ENCODE data around the gene PER2. TPM values are rescaled to one million over a fixed set of nuclear protein-coding genes. Genes with fewer than 3 reads are reported as not detected.

PER2 gene
- total and polyA plus RNA-seq, 9 of the 15 experiments (the other 6 are each of a cell fraction or from before 2014, with no cell fraction given) = 1.1 to 10.3 (median 2.9) TPM

GRCh38 chr2:238252766-238253630 is 35.4 kb downstream of the PER2 start:
- in situ Hi-C loops (cut with MboI) = loop anchor here (25.0 kb wide), 1 partner anchor 391 kb away; the partner anchor contains the start of gene RAMP1
- BruUV-seq (replicated peaks) = no TSS peak
- no peaks in the 10 kb centered on the region for H3K9me1 ChIP-seq (ENCODE audit: control insufficient read depth, insufficient read depth, low read length)
- H4K20me1 ChIP-seq (replicated peaks; ENCODE audit: control insufficient read depth, insufficient read depth, low read length) = no peaks in the 10 kb centered on the region
- 95% methylated on average over 21 of the region's 35 CpGs for WGBS (ENCODE audit: insufficient coverage, low coverage, missing lambda C conversion rate)
- FAIRE-seq (no peak), ATAC-seq (no peak), DNase-seq (ENCODE audit: extremely low read depth in 1 of 4, low spot score in 3 of 4) (no peak)
- H3K4me3 ChIP-seq = no peak overlapping the region
- no peaks in the 10 kb centered on the region for H3K27me3 ChIP-seq (ENCODE audit: control insufficient read depth in 2 of 2, insufficient read depth in 2 of 2, low read length in 2 of 2)
- intact Hi-C loops (cut with micrococcal nuclease) = no loop called here
- no peak overlapping the region for H2AFZ ChIP-seq (ENCODE audit: low read depth, low read length)
- peaks cover 0 to 5% of the 10 kb centered on the region in 2 experiments; a peak in 2 of 5 replicates for H3K4me1 ChIP-seq (replicated peaks in 1 of 2; ENCODE audit: control insufficient read depth in 2 of 2, insufficient read depth in 2 of 2, low read length in 2 of 2)
- H3K36me3 ChIP-seq (ENCODE audit: control insufficient read depth, insufficient read depth, low read length) = peaks cover 35% of the 10 kb centered on the region; the same call in 2 of the 3 replicates
- POLR2A ChIA-PET = interaction anchor here (1.3 to 1.6 kb wide), 2 partner anchors 15 to 19 kb away, joined by 3 read pairs; no protein-coding TSS in a partner anchor
- no peaks in the 10 kb centered on the region for H3K9me3 ChIP-seq (replicated peaks; ENCODE audit: control insufficient read depth, insufficient read depth, low read depth, low read length)
- no peaks in the 10 kb centered on the region for H3K79me2 ChIP-seq (ENCODE audit: control insufficient read depth, insufficient read depth, low read length)
- H3K4me2 ChIP-seq (ENCODE audit: insufficient read depth, low read length) = no peak overlapping the region
- no peak overlapping the region for H3K9ac ChIP-seq (ENCODE audit: insufficient read depth in 1 of 2, low read depth in 2 of 2, low read length in 2 of 2)
- no peak overlapping the region for H3K27ac ChIP-seq (ENCODE audit: extremely low read depth, low read depth, low read length)
- CTCF ChIA-PET (ENCODE audit: low intra/inter-chr PET ratio) = no interaction called here
- TF ChIP-seq ZNF174 (CRISPR knock-in tag; IDR thresholded peaks at IDR 0.05) = no peak
- TF ChIP-seq KHSRP (IDR thresholded peaks at IDR 0.05) = no peak
- no peak for TF ChIP-seq CREB3 (tag; conservative IDR thresholded peaks at IDR 0.05; ENCODE audit: low read depth)
- TF ChIP-seq HMGXB4 (CRISPR knock-in tag; IDR thresholded peaks at IDR 0.05) = no peak
- TF ChIP-seq ZNF217 (CRISPR knock-in tag; IDR thresholded peaks at IDR 0.05) = no peak
- TF ChIP-seq, protein P1, sequence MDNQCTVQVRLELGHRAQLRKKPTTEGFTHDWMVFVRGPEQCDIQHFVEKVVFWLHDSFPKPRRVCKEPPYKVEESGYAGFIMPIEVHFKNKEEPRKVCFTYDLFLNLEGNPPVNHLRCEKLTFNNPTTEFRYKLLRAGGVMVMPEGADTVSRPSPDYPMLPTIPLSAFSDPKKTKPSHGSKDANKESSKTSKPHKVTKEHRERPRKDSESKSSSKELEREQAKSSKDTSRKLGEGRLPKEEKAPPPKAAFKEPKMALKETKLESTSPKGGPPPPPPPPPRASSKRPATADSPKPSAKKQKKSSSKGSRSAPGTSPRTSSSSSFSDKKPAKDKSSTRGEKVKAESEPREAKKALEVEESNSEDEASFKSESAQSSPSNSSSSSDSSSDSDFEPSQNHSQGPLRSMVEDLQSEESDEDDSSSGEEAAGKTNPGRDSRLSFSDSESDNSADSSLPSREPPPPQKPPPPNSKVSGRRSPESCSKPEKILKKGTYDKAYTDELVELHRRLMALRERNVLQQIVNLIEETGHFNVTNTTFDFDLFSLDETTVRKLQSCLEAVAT (IDR thresholded peaks at IDR 0.05) = no peak
- TF ChIP-seq, protein P2, sequence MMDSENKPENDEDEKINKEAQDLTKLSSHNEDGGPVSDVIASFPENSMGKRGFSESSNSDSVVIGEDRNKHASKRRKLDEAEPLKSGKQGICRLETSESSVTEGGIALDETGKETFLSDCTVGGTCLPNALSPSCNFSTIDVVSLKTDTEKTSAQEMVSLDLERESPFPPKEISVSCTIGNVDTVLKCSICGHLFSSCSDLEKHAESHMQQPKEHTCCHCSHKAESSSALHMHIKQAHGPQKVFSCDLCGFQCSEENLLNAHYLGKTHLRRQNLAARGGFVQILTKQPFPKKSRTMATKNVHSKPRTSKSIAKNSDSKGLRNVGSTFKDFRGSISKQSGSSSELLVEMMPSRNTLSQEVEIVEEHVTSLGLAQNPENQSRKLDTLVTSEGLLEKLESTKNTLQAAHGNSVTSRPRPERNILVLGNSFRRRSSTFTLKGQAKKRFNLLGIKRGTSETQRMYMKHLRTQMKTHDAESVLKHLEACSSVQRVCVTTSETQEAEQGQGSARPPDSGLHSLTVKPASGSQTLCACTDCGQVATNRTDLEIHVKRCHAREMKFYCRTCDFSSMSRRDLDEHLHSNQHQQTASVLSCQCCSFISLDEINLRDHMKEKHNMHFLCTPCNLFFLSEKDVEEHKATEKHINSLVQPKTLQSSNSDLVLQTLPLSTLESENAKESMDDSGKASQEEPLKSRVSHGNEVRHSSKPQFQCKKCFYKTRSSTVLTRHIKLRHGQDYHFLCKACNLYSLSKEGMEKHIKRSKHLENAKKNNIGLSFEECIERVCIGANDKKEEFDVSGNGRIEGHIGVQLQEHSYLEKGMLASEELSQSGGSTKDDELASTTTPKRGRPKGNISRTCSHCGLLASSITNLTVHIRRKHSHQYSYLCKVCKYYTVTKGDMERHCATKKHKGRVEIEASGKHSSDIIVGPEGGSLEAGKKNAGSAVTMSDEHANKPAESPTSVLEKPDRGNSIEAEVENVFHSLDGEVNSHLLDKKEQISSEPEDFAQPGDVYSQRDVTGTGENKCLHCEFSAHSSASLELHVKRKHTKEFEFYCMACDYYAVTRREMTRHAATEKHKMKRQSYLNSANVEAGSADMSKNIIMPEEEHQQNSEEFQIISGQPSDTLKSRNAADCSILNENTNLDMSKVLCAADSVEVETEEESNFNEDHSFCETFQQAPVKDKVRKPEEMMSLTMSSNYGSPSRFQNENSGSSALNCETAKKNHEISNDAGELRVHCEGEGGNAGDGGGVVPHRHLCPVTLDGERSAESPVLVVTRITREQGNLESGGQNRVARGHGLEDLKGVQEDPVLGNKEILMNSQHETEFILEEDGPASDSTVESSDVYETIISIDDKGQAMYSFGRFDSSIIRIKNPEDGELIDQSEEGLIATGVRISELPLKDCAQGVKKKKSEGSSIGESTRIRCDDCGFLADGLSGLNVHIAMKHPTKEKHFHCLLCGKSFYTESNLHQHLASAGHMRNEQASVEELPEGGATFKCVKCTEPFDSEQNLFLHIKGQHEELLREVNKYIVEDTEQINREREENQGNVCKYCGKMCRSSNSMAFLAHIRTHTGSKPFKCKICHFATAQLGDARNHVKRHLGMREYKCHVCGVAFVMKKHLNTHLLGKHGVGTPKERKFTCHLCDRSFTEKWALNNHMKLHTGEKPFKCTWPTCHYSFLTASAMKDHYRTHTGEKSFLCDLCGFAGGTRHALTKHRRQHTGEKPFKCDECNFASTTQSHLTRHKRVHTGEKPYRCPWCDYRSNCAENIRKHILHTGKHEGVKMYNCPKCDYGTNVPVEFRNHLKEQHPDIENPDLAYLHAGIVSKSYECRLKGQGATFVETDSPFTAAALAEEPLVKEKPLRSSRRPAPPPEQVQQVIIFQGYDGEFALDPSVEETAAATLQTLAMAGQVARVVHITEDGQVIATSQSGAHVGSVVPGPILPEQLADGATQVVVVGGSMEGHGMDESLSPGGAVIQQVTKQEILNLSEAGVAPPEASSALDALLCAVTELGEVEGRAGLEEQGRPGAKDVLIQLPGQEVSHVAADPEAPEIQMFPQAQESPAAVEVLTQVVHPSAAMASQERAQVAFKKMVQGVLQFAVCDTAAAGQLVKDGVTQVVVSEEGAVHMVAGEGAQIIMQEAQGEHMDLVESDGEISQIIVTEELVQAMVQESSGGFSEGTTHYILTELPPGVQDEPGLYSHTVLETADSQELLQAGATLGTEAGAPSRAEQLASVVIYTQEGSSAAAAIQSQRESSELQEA (IDR thresholded peaks at IDR 0.05; ENCODE audit: low read depth) = no peak
- no peak for TF ChIP-seq KLF16 (IDR thresholded peaks at IDR 0.05)
- TF ChIP-seq ARNT (IDR thresholded peaks at IDR 0.05) = no peak

Measured in K562 (cell line).